Activated naive CD4-positive, alpha-beta T cell treated with anti-CD3 and anti-CD28 coated beads, Interleukin-2, amount 50 U/mL, for 72 hours (primary cell): ENCODE measurements around the gene CDX1. TPM values are rescaled to one million over a fixed set of nuclear protein-coding genes. Genes with fewer than 3 reads are reported as not detected.
A peak's percentile ranks its signal among the peaks of the same experiment; 100 is the strongest.

Experiments
- ATAC-seq, 2 donors: fragments of 150-1000 bp; cut with Tn5 transposase; 2 replicates each; pipeline ENCODE4 v1.10.0; 2021; ENCODE audit warnings: mild to moderate bottlenecking in 2 of 2, moderate library complexity in 2 of 2
- DNase-seq, 2 donors: peaks; one replicate each; pipeline ENCODE4 v3.0.0; 2021 to 2022; ENCODE audit warnings: low spot score in 2 of 2
- H3K27ac Mint-ChIP-seq, 2 donors: one replicate each; pipeline ENCODE4 v1.8.0; 2022; ENCODE audit warnings: mild to moderate bottlenecking in 2 of 2, mixed read lengths in 2 of 2
- H3K36me3 Mint-ChIP-seq, 2 donors: one replicate each; pipeline ENCODE4 v1.8.0; 2022; ENCODE audit warnings: mixed read lengths in 2 of 2
- H3K9me3 Mint-ChIP-seq, 2 donors: one replicate each; pipeline ENCODE4 v1.8.0; 2022; ENCODE audit warnings: mixed read lengths in 2 of 2
- total RNA-seq, 2 donors: library from RNA; stranded (reverse); gene quantifications; one replicate each; pipeline ENCODE4 v1.2.3, GENCODE V29; 2022

The CDX1 gene
- total RNA-seq, 2 donors from 2014 or later, result not detected

GRCh38 chr5:150154618-150155128 is 11.9 kb upstream of the CDX1 start:
- no peak overlapping the region for H3K27ac Mint-ChIP-seq
- DNase-seq, result no peak
- ATAC-seq, result no peak
- H3K36me3 Mint-ChIP-seq, result no peaks in the 10 kb centered on the region
- H3K9me3 Mint-ChIP-seq, result no peaks in the 10 kb centered on the region

- peak within 1 kb of the TSS; percentile 58 to 91 for H3K27ac Mint-ChIP-seq
- ATAC-seq (peak; percentile 41 to 47), DNase-seq (no peak)
- H3K36me3 Mint-ChIP-seq, result no peaks in the 10 kb centered on the region
- H3K9me3 Mint-ChIP-seq, result no peaks in the 10 kb centered on the region
These were observed 11.1 kb upstream of the CDX1 start, which contains the start of gene PDGFRB for GRCh38 chr5:150155258-150156026. PDGFRB (minus strand) TSS chr5:150155845; CDS start chr5:150137047, 18,798 bp downstream.

- Mint-ChIP-seq H3K36me3 (no peaks in the 10 kb centered on the region), H3K9me3 (no peaks in the 10 kb centered on the region)
These were observed 10.6 kb upstream of the CDX1 start for GRCh38 chr5:150156027-150156368.

GRCh38 chr5:150156540-150156939 is 10.0 kb upstream of the CDX1 start:
- no peak overlapping the region for H3K27ac Mint-ChIP-seq
- H3K9me3 Mint-ChIP-seq, result no peaks in the 10 kb centered on the region
- no peaks in the 10 kb centered on the region for H3K36me3 Mint-ChIP-seq
- DNase-seq (no peak), ATAC-seq (no peak)

More at GRCh38 chr5:150156027-150156368, 10.6 kb upstream of the CDX1 start:
- peak overlapping the region; percentile 58 to 91 for H3K27ac Mint-ChIP-seq
- ATAC-seq, result no peak
- no peak for DNase-seq

- ATAC-seq (no peak), DNase-seq (no peak)
- no peaks in the 10 kb centered on the region for H3K9me3 Mint-ChIP-seq
- no peak overlapping the region for H3K27ac Mint-ChIP-seq
- no peaks in the 10 kb centered on the region for H3K36me3 Mint-ChIP-seq
These were observed 9.4 kb upstream of the CDX1 start for GRCh38 chr5:150157168-150157567.

- Mint-ChIP-seq H3K9me3 (no peaks in the 10 kb centered on the region), H3K36me3 (no peaks in the 10 kb centered on the region), H3K27ac (no peak overlapping the region)
- no peak for ATAC-seq
- no peak for DNase-seq
These were observed 8.2 kb upstream of the CDX1 start for GRCh38 chr5:150158170-150158949.

GRCh38 chr5:150159031-150159430 is 7.5 kb upstream of the CDX1 start:
- DNase-seq (no peak), ATAC-seq (no peak)
- Mint-ChIP-seq H3K9me3 (no peaks in the 10 kb centered on the region), H3K27ac (no peak overlapping the region), H3K36me3 (no peaks in the 10 kb centered on the region)

GRCh38 chr5:150159741-150160179 is 6.8 kb upstream of the CDX1 start:
- no peaks in the 10 kb centered on the region for H3K9me3 Mint-ChIP-seq
- H3K27ac Mint-ChIP-seq, result no peak overlapping the region
- ATAC-seq, result no peak
- DNase-seq, result no peak
- no peaks in the 10 kb centered on the region for H3K36me3 Mint-ChIP-seq

- no peaks in the 10 kb centered on the region for H3K36me3 Mint-ChIP-seq
These were observed 6.0 kb upstream of the CDX1 start for GRCh38 chr5:150160448-150161081.

GRCh38 chr5:150161242-150162141 is 5.1 kb upstream of the CDX1 start:
- no peaks in the 10 kb centered on the region for H3K36me3 Mint-ChIP-seq
- no peak overlapping the region for H3K27ac Mint-ChIP-seq
- peak; percentile 70 to 89 for DNase-seq
- peak; percentile 81 to 89 for ATAC-seq
- H3K9me3 Mint-ChIP-seq, result no peaks in the 10 kb centered on the region

More at GRCh38 chr5:150160448-150161081, 6.0 kb upstream of the CDX1 start:
- H3K9me3 Mint-ChIP-seq, result no peaks in the 10 kb centered on the region
- H3K27ac Mint-ChIP-seq, result peak overlapping the region in 1 of 2 donors; percentile 22
- ATAC-seq (no peak), DNase-seq (no peak)

- Mint-ChIP-seq H3K9me3 (no peaks in the 10 kb centered on the region), H3K36me3 (no peaks in the 10 kb centered on the region), H3K27ac (no peak overlapping the region)
- DNase-seq (no peak), ATAC-seq (no peak)
These were observed 4.5 kb upstream of the CDX1 start for GRCh38 chr5:150162142-150162513.

- Mint-ChIP-seq H3K9me3 (no peaks in the 10 kb centered on the region), H3K27ac (no peak overlapping the region), H3K36me3 (no peaks in the 10 kb centered on the region)
- DNase-seq (no peak), ATAC-seq (no peak)
These were observed 3.5 kb upstream of the CDX1 start for GRCh38 chr5:150163035-150163434.

GRCh38 chr5:150163547-150164059 is 3.0 kb upstream of the CDX1 start:
- H3K9me3 Mint-ChIP-seq, result no peaks in the 10 kb centered on the region
- DNase-seq, result no peak
- H3K36me3 Mint-ChIP-seq, result no peaks in the 10 kb centered on the region
- H3K27ac Mint-ChIP-seq, result no peak overlapping the region
- no peak for ATAC-seq

- DNase-seq (no peak), ATAC-seq (no peak)
- H3K9me3 Mint-ChIP-seq, result no peaks in the 10 kb centered on the region
- H3K36me3 Mint-ChIP-seq, result no peaks in the 10 kb centered on the region
- peak overlapping the region in 1 of 2 donors; percentile 40 for H3K27ac Mint-ChIP-seq
These were observed 2.2 kb upstream of the CDX1 start for GRCh38 chr5:150164211-150164980.

- no peaks in the 10 kb centered on the region for H3K36me3 Mint-ChIP-seq
- H3K27ac Mint-ChIP-seq, result no peak overlapping the region
- H3K9me3 Mint-ChIP-seq, result no peaks in the 10 kb centered on the region
- ATAC-seq, result no peak
- no peak for DNase-seq
These were observed 435 bp upstream of the CDX1 start for GRCh38 chr5:150166037-150166649.
